H9 (cell line): ENCODE data around the gene RBFOX2. TPM values are rescaled to one million over a fixed set of nuclear protein-coding genes. Genes with fewer than 3 reads are reported as not detected.

Source experiments
- DNase-seq: peaks from one replicate; pipeline ENCODE4 v3.0.0-alpha.2; 2017
- H2AFZ ChIP-seq: one replicate; pipeline ENCODE4 v1.6.1; 2013; ENCODE audit warnings: mild to moderate bottlenecking, low read length, control low read depth, moderate library complexity
- H2AK5ac ChIP-seq: 2 replicates; pipeline ENCODE4 v1.6.1; 2013; ENCODE audit warnings: low read length, control low read depth, mixed read lengths; ENCODE audit not compliant: insufficient read length
- H2BK120ac ChIP-seq: one replicate; pipeline ENCODE4 v1.6.1; 2013; ENCODE audit warnings: low read depth, mild to moderate bottlenecking, low read length, control low read depth, inconsistent platforms; ENCODE audit not compliant: poor library complexity, severe bottlenecking
- H2BK12ac ChIP-seq: 2 replicates; pipeline ENCODE4 v1.6.1; 2013; ENCODE audit warnings: low read length, control low read depth, mixed read lengths, low read depth; ENCODE audit not compliant: insufficient read length
- H2BK15ac ChIP-seq: 2 replicates; pipeline ENCODE4 v1.6.1; 2013; ENCODE audit warnings: low read depth, low read length, control low read depth
- H2BK20ac ChIP-seq: one replicate; pipeline ENCODE4 v1.6.1; 2013; ENCODE audit warnings: low read depth, mild to moderate bottlenecking, low read length, control low read depth, inconsistent platforms; ENCODE audit not compliant: poor library complexity, severe bottlenecking
- H2BK5ac ChIP-seq: 2 replicates; pipeline ENCODE4 v1.6.1; 2013; ENCODE audit warnings: low read length, control low read depth, mixed read lengths; ENCODE audit not compliant: insufficient read length
- H3K14ac ChIP-seq: 2 replicates; pipeline ENCODE4 v1.6.1; 2013; ENCODE audit warnings: low read length, control low read depth; ENCODE audit not compliant: insufficient read depth
- H3K18ac ChIP-seq: 2 replicates; pipeline ENCODE4 v1.6.1; 2013; ENCODE audit warnings: low read depth, mild to moderate bottlenecking, mixed read lengths, low read length, control low read depth; ENCODE audit not compliant: insufficient read length
- H3K23ac ChIP-seq: 2 replicates; pipeline ENCODE4 v1.6.1; 2013; ENCODE audit warnings: low read length, control low read depth, mixed read lengths, low read depth; ENCODE audit not compliant: insufficient read length
- H3K23me2 ChIP-seq: 2 replicates; pipeline ENCODE4 v1.6.1; 2013; ENCODE audit warnings: low read depth, mild to moderate bottlenecking, mixed read lengths, low read length, control low read depth; ENCODE audit not compliant: insufficient read length, poor library complexity, severe bottlenecking
- H3K27ac ChIP-seq: 2 replicates; pipeline ENCODE4 v1.5.1; 2013; ENCODE audit warnings: low read length, control low read depth, mixed read lengths, low read depth; ENCODE audit not compliant: insufficient read length
- H3K27me3 ChIP-seq: 2 replicates; pipeline ENCODE4 v1.6.1; 2013; ENCODE audit warnings: low read length, control low read depth, inconsistent platforms; ENCODE audit not compliant: insufficient read depth
- H3K4ac ChIP-seq: 2 replicates; pipeline ENCODE4 v1.6.1; 2013; ENCODE audit warnings: low read depth, mild to moderate bottlenecking, control low read depth, inconsistent platforms, low read length, moderate library complexity
- H3K4me1 ChIP-seq: 2 replicates; pipeline ENCODE4 v1.6.1; 2013; ENCODE audit warnings: low read length, control low read depth, inconsistent platforms; ENCODE audit not compliant: insufficient read depth
- H3K4me2 ChIP-seq: 2 replicates; pipeline ENCODE4 v1.6.1; 2013; ENCODE audit warnings: low read length, control low read depth, mixed read lengths; ENCODE audit not compliant: insufficient read length, insufficient read depth
- H3K56ac ChIP-seq: 2 replicates; pipeline ENCODE4 v1.6.1; 2013; ENCODE audit warnings: low read depth, mild to moderate bottlenecking, mixed read lengths, low read length, control low read depth; ENCODE audit not compliant: insufficient read length
- H3K79me1 ChIP-seq: 2 replicates; pipeline ENCODE4 v1.6.1; 2013; ENCODE audit warnings: low read depth, mild to moderate bottlenecking, moderate library complexity, low read length, control low read depth, inconsistent platforms; ENCODE audit not compliant: insufficient read depth, poor library complexity, severe bottlenecking
- H3K79me2 ChIP-seq: 2 replicates; pipeline ENCODE4 v1.6.1; 2013; ENCODE audit warnings: low read length, control low read depth, inconsistent platforms; ENCODE audit not compliant: insufficient read depth
- H3K9ac ChIP-seq: 2 replicates; pipeline ENCODE4 v1.6.1; 2013; ENCODE audit warnings: low read length, control low read depth, mixed read lengths; ENCODE audit not compliant: insufficient read length; ENCODE audit errors: extremely low read depth
- H3K9me3 ChIP-seq: one replicate; pipeline ENCODE4 v1.6.1; 2013; ENCODE audit warnings: low read depth, low read length, inconsistent platforms; ENCODE audit not compliant: control insufficient read depth
- H3T11ph ChIP-seq: one replicate; pipeline ENCODE4 v1.6.1; 2013; ENCODE audit warnings: mild to moderate bottlenecking, low read length, control low read depth, inconsistent platforms
- H4K20me1 ChIP-seq: one replicate; pipeline ENCODE4 v1.6.1; 2013; ENCODE audit not compliant: control insufficient read depth, insufficient read length, insufficient read depth
- H4K5ac ChIP-seq: 2 replicates; pipeline ENCODE4 v1.6.1; 2013; ENCODE audit warnings: low read depth, mild to moderate bottlenecking, mixed read lengths, low read length, control low read depth; ENCODE audit not compliant: insufficient read length
- H4K8ac ChIP-seq: replicated peaks from 2 replicates; pipeline ENCODE4 v1.6.1; 2013; ENCODE audit warnings: low read length, control low read depth, mixed read lengths, low read depth; ENCODE audit not compliant: insufficient read length
- H4K91ac ChIP-seq: 2 replicates; pipeline ENCODE4 v1.6.1; 2013; ENCODE audit warnings: low read depth, mild to moderate bottlenecking, moderate library complexity, mixed read lengths, low read length, control low read depth; ENCODE audit not compliant: insufficient read length
- H3K27ac Mint-ChIP-seq, 3 experiments: 2 replicates in 2 of 3; 3 replicates in 1 of 3; pipeline ENCODE4 v1.8.0; 2020 to 2021; ENCODE audit warnings: mixed read lengths in 3 of 3, mild to moderate bottlenecking in 1 of 3, moderate library complexity in 1 of 3
- H3K27me3 Mint-ChIP-seq: 2 replicates; pipeline ENCODE4 v1.8.0; 2021; ENCODE audit warnings: low read depth, mild to moderate bottlenecking, moderate library complexity, mixed read lengths
- H3K36me3 Mint-ChIP-seq, 3 experiments: 2 replicates in 2 of 3; 3 replicates in 1 of 3; pipeline ENCODE4 v1.8.0; 2020 to 2021; ENCODE audit warnings: low read depth in 3 of 3, mixed read lengths in 3 of 3; ENCODE audit not compliant: insufficient read depth in 1 of 3
- H3K4me1 Mint-ChIP-seq, 2 experiments: 2 replicates each; pipeline ENCODE4 v1.8.0; 2020; ENCODE audit warnings: mixed read lengths in 2 of 2
- H3K4me3 Mint-ChIP-seq, 2 experiments: 2 replicates in 1 of 2; 3 replicates in 1 of 2; pipeline ENCODE4 v1.8.0; 2020 to 2021; ENCODE audit warnings: mild to moderate bottlenecking in 2 of 2, mixed read lengths in 2 of 2, moderate library complexity in 1 of 2
- H3K9me3 Mint-ChIP-seq, 2 experiments: 2 replicates in 1 of 2; 3 replicates in 1 of 2; pipeline ENCODE4 v1.8.0; 2020; ENCODE audit warnings: mild to moderate bottlenecking in 2 of 2, mixed read lengths in 2 of 2, moderate library complexity in 1 of 2
- WGBS: extraction: QIAGEN DNeasy Blood & Tissue Kit; methylation state at CpG from one replicate; pipeline ENCODE4 v1.1.7; 2013; ENCODE audit warnings: missing lambda C conversion rate, low lambda C conversion rate, mixed read lengths; ENCODE audit not compliant: insufficient read length; ENCODE audit errors: extremely low coverage; 5-methylcytosine and 5-hydroxymethylcytosine counted together
- total RNA-seq: library from RNA; stranded (reverse); gene quantifications from 2 replicates; pipeline ENCODE4 v1.2.1, GENCODE V29; 2021
- TF ChIP-seq, protein P1 (sequence below): fragments of 200-600 bp; sonication (generic); conservative IDR thresholded peaks from 3 replicates; pipeline ENCODE4 v1.8.0; 2021; ENCODE audit warnings: antibody characterized with exemption, mild to moderate bottlenecking

The RBFOX2 gene
- total RNA-seq, 1 experiment from 2014 or later = 84.7 TPM

DNA sequence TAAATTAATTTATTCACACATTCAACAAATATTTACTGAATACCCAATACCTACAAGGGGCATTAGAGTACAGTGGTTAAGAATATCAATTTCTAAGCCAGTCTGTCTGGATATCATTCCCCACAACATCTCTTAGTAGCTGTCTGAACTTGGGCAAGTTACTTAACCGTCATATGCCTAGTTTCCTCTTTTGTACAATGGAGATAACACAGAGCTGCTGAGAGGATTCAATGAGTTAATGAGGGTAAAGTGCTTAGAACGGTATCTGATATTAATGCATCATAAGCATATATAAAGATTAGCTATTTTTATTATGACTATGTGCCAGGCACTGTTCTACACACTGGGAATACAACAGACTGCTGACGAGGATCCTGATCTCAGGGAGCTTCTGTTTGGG, 194.6 kb downstream of the RBFOX2 start:
- H3K56ac ChIP-seq = no peak overlapping the region
- H2BK120ac ChIP-seq = no peak overlapping the region
- no peak overlapping the region for H2AK5ac ChIP-seq
- no peak overlapping the region for H4K8ac ChIP-seq
- H3K9me3 ChIP-seq = no peaks in the 10 kb centered on the region
- H2BK20ac ChIP-seq = no peak overlapping the region
- H4K91ac ChIP-seq = no peak overlapping the region
- H2BK12ac ChIP-seq = no peak overlapping the region
- H3K79me2 ChIP-seq = peaks cover 19% of the 10 kb centered on the region; the same call in 1 of the 2 replicates
- H3K9ac ChIP-seq = no peak overlapping the region
- H3K18ac ChIP-seq = no peak overlapping the region
- DNase-seq = no peak
- no peak overlapping the region for H3K4ac ChIP-seq
- no peaks in the 10 kb centered on the region for H4K20me1 ChIP-seq
- Mint-ChIP-seq H3K36me3 (0 out of 7 replicates have a peak, but pooled peaks cover 0 to 2% (median 0%) of the 10 kb centered on the region in 3 experiments), H3K27ac (peak overlapping the region in 2 of 3 experiments; percentile 8 to 62; a peak in 5 of 7 replicates), H3K9me3 (no peaks in the 10 kb centered on the region), H3K4me1 (peaks cover 59 to 62% of the 10 kb centered on the region in 2 experiments), H3K27me3 (no peaks in the 10 kb centered on the region), H3K4me3 (peak overlapping the region in 1 of 2 experiments; percentile 24; a peak in 1 of 5 replicates)
- peak overlapping the region; percentile 33 for H3K4me2 ChIP-seq
- no peak overlapping the region for H3K23ac ChIP-seq
- H2BK15ac ChIP-seq = no peak overlapping the region
- no peak overlapping the region for H3K27ac ChIP-seq
- no peak overlapping the region for H2BK5ac ChIP-seq
- H3K14ac ChIP-seq = no peak overlapping the region
- TF ChIP-seq, protein P1, sequence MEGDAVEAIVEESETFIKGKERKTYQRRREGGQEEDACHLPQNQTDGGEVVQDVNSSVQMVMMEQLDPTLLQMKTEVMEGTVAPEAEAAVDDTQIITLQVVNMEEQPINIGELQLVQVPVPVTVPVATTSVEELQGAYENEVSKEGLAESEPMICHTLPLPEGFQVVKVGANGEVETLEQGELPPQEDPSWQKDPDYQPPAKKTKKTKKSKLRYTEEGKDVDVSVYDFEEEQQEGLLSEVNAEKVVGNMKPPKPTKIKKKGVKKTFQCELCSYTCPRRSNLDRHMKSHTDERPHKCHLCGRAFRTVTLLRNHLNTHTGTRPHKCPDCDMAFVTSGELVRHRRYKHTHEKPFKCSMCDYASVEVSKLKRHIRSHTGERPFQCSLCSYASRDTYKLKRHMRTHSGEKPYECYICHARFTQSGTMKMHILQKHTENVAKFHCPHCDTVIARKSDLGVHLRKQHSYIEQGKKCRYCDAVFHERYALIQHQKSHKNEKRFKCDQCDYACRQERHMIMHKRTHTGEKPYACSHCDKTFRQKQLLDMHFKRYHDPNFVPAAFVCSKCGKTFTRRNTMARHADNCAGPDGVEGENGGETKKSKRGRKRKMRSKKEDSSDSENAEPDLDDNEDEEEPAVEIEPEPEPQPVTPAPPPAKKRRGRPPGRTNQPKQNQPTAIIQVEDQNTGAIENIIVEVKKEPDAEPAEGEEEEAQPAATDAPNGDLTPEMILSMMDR = no peak
- no peak overlapping the region for H3T11ph ChIP-seq
- H4K5ac ChIP-seq = no peak overlapping the region
- H3K4me1 ChIP-seq = peaks cover 13% of the 10 kb centered on the region; the same call in 1 of the 2 replicates
- no peaks in the 10 kb centered on the region for H3K27me3 ChIP-seq
- no peaks in the 10 kb centered on the region for H3K79me1 ChIP-seq
- no CpG with 5 or more reads among the region's 3 CpGs for WGBS
- H2AFZ ChIP-seq = no peak overlapping the region
- peaks cover 5% of the 10 kb centered on the region for H3K23me2 ChIP-seq
